HG03103 (cell line): ENCODE measurements around the gene NPY.
A peak's percentile ranks its signal among the peaks of the same experiment; 100 is the strongest.

ENCODE experiments used
- ATAC-seq: cut with Tn5 transposase; IDR thresholded peaks from one replicate; pipeline ENCODE4 v1.9.1; 2021; ENCODE audit warnings: low read depth; ENCODE audit not compliant: unreplicated experiment

The NPY gene

DNA sequence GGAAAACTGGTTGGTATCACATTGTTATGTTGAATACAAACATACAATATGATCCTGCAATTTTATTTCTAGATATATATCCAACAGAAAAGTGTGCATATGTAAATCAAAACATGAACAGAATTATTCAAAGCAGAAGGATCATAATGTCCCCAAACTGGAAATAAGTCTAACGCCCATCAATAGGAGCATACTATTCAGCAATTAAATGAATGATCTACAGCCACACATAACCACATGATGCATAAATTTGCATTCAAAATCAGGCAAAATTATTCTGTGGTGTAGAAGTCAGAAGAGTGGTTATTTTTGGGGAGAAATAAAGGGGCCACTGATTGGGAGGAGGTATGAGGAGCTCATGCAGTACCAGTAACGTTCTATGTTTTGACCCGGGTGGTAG, 28.6 kb downstream of the NPY start:
- ATAC-seq = no peak

DNA sequence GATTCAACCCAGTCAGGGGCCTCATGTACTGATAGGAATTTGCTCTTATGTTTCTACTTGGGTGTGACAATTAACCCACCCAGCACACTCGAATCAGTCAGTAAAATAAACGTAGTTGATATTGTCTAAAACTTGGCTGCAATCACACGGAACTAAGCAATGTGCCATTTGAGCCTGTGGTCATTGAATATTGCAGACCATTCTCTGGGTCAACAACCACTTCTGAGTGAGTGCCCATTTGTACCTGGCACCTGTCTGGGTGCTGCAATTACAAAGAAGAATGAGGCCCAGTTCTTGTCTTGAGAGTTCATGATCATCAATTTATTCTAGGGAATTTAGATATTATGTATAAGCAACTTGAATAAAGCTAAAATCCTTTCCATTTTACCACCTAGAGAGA, 29.8 kb downstream of the NPY start:
- ATAC-seq = no peak

DNA sequence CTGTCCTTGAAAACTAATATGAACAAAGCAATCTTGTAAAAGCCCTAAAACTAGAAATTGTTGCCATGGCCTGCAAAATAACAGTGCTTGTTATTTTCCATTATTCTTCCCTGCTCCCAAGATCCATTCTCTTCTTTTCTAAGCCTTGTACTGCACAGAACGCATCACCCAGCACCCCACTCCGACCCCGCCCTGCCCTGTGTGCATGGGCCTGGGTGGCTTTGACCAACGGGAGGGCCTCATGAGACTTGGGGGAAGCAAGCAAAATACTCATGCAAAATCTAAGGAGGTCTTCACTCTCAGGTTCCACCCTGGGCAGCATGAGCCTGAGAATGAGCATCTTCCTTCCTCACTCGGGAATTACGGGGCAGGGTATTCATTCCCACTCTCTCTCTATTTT, 32.4 kb downstream of the NPY start:
- no peak for ATAC-seq

DNA sequence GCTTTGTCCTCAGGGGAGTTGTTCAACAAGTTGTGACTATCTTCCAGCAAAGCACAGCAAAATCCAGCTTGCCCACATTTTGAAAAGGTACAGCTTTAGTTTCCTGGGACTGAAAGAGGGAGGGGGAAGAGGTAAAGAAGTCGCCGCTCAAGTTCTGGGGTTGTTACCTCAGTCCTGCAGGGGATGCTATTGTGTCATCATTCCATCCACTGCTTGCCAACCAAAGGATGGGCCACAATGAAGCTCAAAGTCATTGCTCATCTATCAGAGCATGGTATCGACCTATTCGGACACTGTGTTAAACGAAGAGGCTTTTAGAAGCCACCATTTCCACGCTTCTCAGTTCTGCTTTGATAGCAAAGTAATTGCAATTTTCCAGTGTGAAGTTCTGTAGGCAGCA, 34.3 kb downstream of the NPY start:
- ATAC-seq = no peak

DNA sequence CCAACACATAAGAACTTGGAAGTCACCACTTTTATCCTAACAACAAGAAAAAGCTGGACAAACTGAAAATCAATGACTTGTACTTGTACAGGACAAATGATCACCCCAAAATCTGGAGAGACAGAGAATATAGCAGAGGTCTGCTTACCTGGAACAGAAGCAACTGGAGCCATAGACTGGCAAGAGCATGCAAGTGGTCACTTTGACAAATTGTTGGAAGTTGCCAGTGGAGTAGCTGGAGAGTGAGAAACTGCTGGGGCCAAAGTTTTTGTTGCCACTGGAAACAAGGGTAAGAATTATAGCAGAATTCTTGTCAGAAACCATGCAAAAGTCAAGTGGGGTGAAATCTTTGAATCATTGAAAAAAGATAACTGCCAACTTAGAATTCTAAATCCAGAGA, 35.2 kb downstream of the NPY start:
- no peak for ATAC-seq

DNA sequence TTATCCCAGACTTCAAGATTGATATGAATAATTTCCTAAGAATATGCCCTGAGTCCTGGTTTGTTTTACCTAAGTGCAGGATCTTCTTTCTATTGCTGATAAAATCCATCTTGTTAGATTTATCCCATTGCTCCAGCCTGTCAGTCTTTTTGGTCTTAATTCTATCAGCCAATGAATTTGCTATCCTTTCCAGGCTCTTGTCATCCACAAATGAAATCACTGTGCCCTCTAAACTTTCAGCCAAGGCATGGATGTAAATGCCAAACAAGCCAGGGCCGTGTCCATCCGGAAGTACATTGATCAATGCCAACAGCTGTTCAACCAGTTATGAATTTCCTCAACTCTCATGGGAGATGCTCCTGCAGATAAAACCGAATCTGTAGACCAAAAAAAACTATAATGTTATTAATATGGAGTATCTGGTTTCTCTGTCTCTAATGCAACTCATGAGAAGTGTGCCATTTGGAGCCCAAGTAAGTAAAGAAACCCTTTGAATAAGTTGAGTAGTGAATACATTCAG, 40.0 kb downstream of the NPY start:
- ATAC-seq = no peak

DNA sequence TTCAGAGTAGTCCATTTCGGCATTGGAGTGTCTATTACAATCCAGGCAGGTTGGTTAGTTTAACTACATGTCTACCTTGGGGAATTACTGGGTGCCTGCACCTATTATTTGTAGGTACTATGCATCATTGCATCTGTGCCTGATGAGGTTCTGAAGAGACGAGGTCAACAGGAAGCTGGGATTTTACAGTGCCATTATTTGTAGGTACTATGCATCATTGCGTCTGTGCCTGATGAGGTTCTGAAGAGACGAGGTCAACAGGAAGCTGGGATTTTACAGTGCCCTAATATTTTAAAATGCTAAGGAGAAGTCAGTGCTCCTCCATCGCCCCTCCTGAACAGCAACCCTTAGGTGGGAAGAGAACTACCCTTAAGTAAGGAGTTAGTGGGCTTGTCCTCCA, 41.7 kb downstream of the NPY start:
- peak; percentile 86 for ATAC-seq

DNA sequence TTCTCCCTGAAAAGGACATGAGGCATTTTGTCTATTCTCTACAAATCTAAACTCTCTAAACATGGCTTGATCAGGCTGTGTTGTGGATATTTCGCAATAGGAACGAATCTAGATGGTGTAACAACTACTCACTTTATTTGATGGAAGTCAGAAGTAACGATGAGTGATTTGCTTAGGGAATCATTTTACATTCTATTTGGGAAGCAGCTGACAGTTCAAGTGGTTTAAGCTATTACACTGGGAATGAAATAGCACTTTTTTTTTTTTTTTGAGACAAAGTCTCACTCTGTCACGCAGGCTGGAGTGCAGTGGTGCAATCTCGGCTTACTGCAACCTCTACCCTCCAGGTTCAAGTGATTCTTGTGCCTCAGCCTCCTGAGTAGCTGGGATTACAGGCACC, 44.1 kb downstream of the NPY start:
- no peak for ATAC-seq

DNA sequence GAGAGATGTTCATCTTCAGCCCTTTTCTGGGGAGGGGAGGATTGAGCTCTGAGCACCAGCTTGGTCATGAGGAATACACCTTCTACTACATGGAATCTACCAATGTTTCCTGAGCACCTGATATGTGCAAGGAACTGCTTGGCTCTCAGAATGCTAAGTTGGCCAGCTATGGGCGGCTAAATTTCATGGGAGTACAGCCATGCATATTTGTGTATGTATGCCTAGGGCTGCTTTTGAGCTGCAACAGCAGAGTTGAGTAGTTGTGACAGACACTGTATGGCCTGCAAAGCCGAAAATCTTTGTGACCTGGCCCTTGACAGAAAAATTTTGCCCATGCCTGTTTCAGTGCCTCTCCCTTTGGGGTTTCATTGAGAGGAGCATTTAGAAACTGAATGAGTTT, 44.9 kb downstream of the NPY start:
- no peak for ATAC-seq

DNA sequence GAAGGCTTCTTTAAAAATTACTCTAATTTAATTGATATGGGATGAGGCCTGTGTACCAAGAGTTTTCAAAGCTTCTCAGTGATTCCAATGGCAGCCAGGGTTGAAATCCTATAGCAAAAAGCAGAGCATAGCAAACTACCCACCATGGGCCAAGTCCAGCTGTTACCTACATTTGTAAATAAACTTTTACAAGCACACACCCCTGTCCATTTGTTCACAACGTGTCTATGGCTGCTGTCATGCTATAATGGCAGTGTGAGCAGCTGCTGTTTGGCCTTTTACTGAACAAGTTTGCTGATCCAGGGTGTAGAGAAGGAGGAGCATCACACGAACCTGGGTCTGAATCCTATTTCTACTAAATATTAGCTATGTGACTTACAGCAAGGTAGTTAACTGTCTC, 50.0 kb downstream of the NPY start:
- no peak for ATAC-seq

DNA sequence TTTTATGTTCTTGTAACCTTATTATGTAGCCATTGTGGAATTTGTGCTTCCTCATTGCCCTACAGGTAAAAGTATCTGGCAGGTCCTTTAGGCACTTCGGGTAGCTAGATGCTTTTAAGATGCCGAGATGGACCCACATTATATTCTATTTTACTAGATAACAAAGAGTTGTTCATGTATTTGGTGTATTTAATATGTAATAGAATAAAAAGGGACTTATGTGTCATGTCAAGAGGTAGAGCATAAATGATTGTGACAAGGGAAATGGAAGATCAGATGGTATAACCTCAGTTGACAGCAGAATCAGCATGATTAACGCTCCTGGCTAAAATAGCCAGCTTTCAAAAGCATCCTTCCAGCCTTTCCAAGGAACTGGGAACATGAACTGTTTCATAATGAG, 50.6 kb downstream of the NPY start:
- no peak for ATAC-seq

DNA sequence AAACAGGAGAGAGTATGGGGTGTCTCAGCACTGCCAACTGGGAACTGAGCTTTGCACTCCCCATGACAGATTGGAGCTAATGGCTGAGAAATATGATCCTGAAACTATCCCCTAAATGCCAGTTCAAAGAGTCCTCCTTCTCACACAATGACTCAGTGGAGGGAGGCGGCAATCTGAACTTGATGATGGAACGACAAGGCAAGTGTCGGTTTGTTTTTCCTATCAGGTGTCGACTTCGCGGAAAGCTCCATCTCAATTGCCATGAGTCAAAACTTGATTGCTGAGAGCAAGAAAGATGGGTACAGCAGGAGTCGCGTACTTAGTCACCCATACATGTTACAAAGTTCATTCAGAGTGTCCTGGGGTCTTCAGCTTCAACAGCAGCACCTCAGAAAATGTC, 52.5 kb downstream of the NPY start:
- ATAC-seq = no peak

DNA sequence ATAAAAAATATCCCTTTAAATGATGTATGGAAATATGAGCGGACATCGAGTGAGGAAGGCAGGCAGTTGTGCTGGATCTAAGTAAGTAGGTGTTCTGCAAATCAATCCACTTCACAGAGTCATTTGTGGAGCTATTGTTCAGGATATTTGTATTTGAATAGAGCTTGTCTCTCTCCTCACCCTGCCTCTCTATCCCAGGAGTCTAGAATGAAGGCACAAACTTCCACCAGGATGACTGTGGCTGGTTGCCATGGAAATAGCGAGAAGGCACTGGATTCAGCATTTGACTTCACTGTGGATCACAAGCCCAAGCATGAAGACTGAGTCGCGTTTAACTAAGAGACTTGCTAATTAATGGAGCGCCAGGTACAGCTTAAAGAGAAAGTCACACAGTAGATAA, 53.2 kb downstream of the NPY start:
- ATAC-seq = no peak

DNA sequence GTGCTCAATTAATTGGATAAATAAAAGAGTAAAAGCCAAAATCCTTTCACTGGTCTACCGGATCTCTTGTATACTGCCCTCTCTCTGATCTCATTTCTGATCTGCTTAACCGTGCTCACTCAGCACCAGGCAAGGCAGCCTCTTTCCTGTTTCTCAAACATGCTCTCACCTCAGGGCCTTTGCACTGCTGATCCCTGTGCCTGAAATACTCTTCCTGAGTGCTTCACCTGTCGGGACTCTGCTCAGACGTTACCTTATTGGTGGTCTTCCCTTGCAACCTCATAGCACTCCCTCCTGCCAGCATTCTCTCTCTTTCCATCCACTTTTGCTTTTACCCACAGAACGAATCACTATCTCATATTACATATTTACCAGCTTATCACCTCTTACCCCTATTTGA, 55.6 kb downstream of the NPY start:
- no peak for ATAC-seq

DNA sequence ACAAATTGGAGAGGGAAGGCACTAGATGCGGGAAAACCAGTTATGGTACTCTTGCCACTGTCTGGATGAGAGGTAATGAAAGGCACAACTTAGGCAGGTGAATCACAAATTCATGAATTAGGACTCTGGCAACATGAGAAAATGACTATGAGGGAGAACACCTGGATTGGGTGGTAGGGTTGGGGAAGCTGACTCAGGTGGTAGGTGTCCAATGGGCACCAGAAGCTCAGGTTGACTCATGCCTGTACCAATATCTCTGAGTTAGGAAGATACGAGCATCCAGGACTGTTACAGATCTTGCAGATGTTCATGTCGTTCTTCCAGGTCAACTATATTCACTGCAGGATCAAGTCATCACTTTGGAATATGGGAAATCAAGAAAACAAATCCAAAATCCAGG, 56.7 kb downstream of the NPY start:
- ATAC-seq = no peak
